Natural killer cell (primary cell): Measurements from ENCODE around the gene NFATC3. TPM values are rescaled to one million over a fixed set of nuclear protein-coding genes. Genes with fewer than 3 reads are reported as not detected.

Experiments
- ATAC-seq, 3 donors: fragments of 150-1000 bp in 2 of 3; fragments of 200-7000 bp in 1 of 3; cut with Tn5 transposase; 1 replicate in 1 of 3; 2 replicates in 2 of 3; pipeline ENCODE4 v1.10.0; 2021; ENCODE audit warnings: mild to moderate bottlenecking in 2 of 3, moderate library complexity in 2 of 3
- DNase-seq, 2 donors: peaks; one replicate each; pipeline versions ENCODE4 v3.0.0 to v3.0.0-alpha.2; 2013 to 2021; ENCODE audit warnings: mixed read lengths in 1 of 2
- H3K27ac ChIP-seq: one replicate; pipeline ENCODE4 v1.5.1; 2013; ENCODE audit warnings: mild to moderate bottlenecking, low read length
- H3K27me3 ChIP-seq: one replicate; pipeline ENCODE4 v1.6.1; 2013; ENCODE audit warnings: low read length; ENCODE audit not compliant: control insufficient read depth, insufficient read depth
- H3K36me3 ChIP-seq: one replicate; pipeline ENCODE4 v1.6.1; 2013; ENCODE audit warnings: low read length; ENCODE audit not compliant: control insufficient read depth, insufficient read depth
- H3K4me1 ChIP-seq: one replicate; pipeline ENCODE4 v1.6.1; 2013; ENCODE audit warnings: low read length; ENCODE audit not compliant: control insufficient read depth, insufficient read depth
- H3K4me3 ChIP-seq: one replicate; pipeline ENCODE4 v1.5.1; 2013; ENCODE audit warnings: low read length
- H3K9me3 ChIP-seq: one replicate; pipeline ENCODE4 v1.6.1; 2013; ENCODE audit warnings: low read length; ENCODE audit not compliant: control insufficient read depth, insufficient read depth
- H3K27ac Mint-ChIP-seq, 2 donors: one replicate each; pipeline ENCODE4 v1.8.0; 2022; ENCODE audit warnings: mild to moderate bottlenecking in 2 of 2, mixed read lengths in 2 of 2, moderate library complexity in 1 of 2
- H3K27me3 Mint-ChIP-seq, 2 donors: one replicate each; pipeline ENCODE4 v1.8.0; 2022; ENCODE audit warnings: low read depth in 2 of 2, mixed read lengths in 2 of 2
- H3K36me3 Mint-ChIP-seq: one replicate; pipeline ENCODE4 v1.8.0; 2022; ENCODE audit warnings: mixed read lengths
- H3K4me1 Mint-ChIP-seq, 2 donors: one replicate each; pipeline ENCODE4 v1.8.0; 2022; ENCODE audit warnings: mixed read lengths in 2 of 2
- H3K4me3 Mint-ChIP-seq: one replicate; pipeline ENCODE4 v1.8.0; 2022; ENCODE audit warnings: mild to moderate bottlenecking, moderate library complexity, mixed read lengths
- H3K9me3 Mint-ChIP-seq, 2 donors: one replicate each; pipeline ENCODE4 v1.8.0; 2022; ENCODE audit warnings: mixed read lengths in 2 of 2
- CTCF ChIP-seq: fragments of 200-600 bp; IDR thresholded peaks from one replicate; pipeline ENCODE4 v1.8.0; 2022; ENCODE audit warnings: antibody characterized with exemption
- WGBS: methylation state at CpG from one replicate; pipeline ENCODE4 v1.1.7; 2013; ENCODE audit warnings: missing lambda C conversion rate; ENCODE audit not compliant: insufficient coverage; 5-methylcytosine and 5-hydroxymethylcytosine counted together
- intact Hi-C: fragments of 100-400 bp; cut with micrococcal nuclease; formaldehyde crosslinking; loops from one replicate; pipeline ENCODE4 v1.14.2; 2022
- total RNA-seq, 4 donors: library from RNA; stranded (reverse); fragments of 120-200 nt in 1 of 4; gene quantifications; one replicate each; pipeline versions ENCODE4 v1.2.3 to v1.2.4, GENCODE V29; 2013 to 2022

The NFATC3 gene
- total RNA-seq, 3 donors from 2014 or later (not counting 1 experiment from before 2014, with no cell fraction given) = 241 to 282 (median 263) TPM

GRCh38 chr16:68255712-68256111 lies 170.5 kb downstream of the NFATC3 start:
- H3K27me3 ChIP-seq = no peaks in the 10 kb centered on the region
- intact Hi-C loops = no loop called here
- no peak overlapping the region for H3K27ac Mint-ChIP-seq
- H3K9me3 Mint-ChIP-seq = no peaks in the 10 kb centered on the region
- H3K4me1 ChIP-seq = peaks cover 9% of the 10 kb centered on the region
- no peak for DNase-seq
- H3K27ac ChIP-seq = no peak overlapping the region
- no peaks in the 10 kb centered on the region for H3K36me3 Mint-ChIP-seq
- H3K27me3 Mint-ChIP-seq = no peaks in the 10 kb centered on the region
- WGBS = 93% methylated on average over 18 of the region's 18 CpGs
- H3K36me3 ChIP-seq = peaks cover 17% of the 10 kb centered on the region
- H3K9me3 ChIP-seq = no peaks in the 10 kb centered on the region
- H3K4me3 ChIP-seq = no peak overlapping the region
- H3K4me1 Mint-ChIP-seq = no peaks in the 10 kb centered on the region
- no peak for ATAC-seq
- TF ChIP-seq CTCF = no peak
- H3K4me3 Mint-ChIP-seq = no peak overlapping the region

DNA sequence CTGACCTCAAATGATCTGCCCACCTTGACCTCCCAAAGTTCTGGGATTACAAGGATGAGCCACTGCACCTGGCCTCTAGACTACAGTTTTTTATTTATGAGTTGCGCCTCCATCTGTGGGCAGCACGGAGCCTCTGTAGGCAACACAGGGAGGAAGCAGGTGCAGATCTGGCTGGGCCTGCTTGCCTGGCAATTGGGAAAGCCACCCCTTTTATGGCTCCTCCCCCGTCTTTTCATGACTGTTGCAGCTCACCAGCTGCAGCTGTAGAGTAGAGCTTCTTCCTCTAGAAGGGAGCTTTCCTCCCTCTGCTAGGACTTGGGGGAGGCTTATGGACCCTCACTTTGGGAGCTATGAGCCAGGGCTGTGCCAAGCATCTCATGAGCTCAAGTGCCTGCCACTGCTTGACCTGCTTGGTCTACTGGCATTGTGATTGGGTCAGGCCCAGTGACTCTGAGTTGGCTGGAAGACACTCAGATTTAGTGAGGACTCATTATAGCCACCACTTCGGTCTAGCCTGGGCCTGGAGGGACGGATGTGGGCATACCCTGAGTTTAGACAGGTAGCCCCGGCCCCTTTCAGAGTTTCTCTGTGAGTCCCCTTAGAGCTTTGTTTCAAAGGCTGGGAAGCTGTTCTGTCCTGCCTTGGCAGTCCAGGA lies 172.2 kb downstream of the NFATC3 start:
- Mint-ChIP-seq H3K4me1 (peaks cover 0 to 8% of the 10 kb centered on the region in 2 donors), H3K9me3 (no peaks in the 10 kb centered on the region), H3K27me3 (no peaks in the 10 kb centered on the region), H3K36me3 (no peaks in the 10 kb centered on the region), H3K4me3 (no peak overlapping the region), H3K27ac (no peak overlapping the region)
- DNase-seq = peak in 1 of 2 donors; percentile 46
- Histone ChIP-seq H3K27me3 (no peaks in the 10 kb centered on the region), H3K9me3 (no peaks in the 10 kb centered on the region), H3K36me3 (peaks cover 15% of the 10 kb centered on the region), H3K4me1 (peaks cover 18% of the 10 kb centered on the region), H3K27ac (peak overlapping the region; percentile 18), H3K4me3 (no peak overlapping the region)
- intact Hi-C loops = no loop called here
- 56% methylated on average over 6 of the region's 6 CpGs for WGBS
- TF ChIP-seq CTCF = no peak
- no peak for ATAC-seq

DNA sequence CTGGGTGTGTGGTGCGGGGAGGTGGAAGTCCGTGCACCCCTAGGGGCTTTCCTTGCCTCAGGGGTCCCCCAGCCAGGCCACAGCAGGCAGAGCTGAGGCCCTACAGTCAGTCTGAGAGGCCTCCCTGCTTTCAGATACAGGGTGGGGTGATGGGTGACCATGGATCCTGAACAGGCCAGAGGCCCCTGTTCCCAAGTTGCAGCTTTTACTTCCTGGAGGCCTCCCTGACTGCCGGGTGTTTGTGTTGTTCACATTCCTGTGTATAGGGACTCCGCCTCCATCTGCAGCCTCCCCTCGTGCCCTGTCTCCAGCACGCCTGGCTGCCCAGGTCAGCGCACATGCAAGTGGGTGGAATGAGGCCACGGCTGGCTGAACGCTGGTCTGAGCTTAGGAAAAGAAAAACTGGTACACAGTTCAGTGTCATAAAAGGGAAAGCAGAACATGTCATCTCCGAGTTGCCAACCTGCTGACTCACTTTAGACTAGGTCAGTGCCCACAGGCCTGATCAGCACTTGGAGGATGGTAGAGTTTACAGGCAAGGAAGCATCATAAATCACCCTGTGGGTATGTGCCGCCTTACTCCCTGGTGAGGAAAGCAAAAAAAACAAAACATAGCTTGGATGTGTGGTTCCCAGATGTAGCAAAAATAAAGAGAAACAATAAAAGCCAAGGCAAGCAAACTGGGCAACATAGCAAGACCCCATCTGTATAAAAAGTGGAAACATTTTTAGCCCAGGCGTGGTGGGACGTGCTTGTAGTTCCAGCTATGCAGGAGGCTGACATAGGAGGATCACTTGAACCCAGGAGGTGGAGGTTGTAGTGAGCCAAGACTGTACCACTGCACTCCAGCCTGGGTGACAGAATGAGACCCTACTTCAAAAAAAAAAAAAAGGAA lies 173.0 kb downstream of the NFATC3 start:
- Histone ChIP-seq H3K9me3 (no peaks in the 10 kb centered on the region), H3K27ac (peak overlapping the region; percentile 18), H3K27me3 (no peaks in the 10 kb centered on the region), H3K36me3 (peaks cover 15% of the 10 kb centered on the region), H3K4me3 (no peak overlapping the region), H3K4me1 (peaks cover 20% of the 10 kb centered on the region)
- intact Hi-C loops = no loop called here
- Mint-ChIP-seq H3K27ac (no peak overlapping the region), H3K4me3 (no peak overlapping the region), H3K9me3 (no peaks in the 10 kb centered on the region), H3K36me3 (no peaks in the 10 kb centered on the region), H3K4me1 (peaks cover 3 to 11% of the 10 kb centered on the region in 2 donors), H3K27me3 (no peaks in the 10 kb centered on the region)
- WGBS = 52% methylated on average over 13 of the region's 13 CpGs
- no peak for DNase-seq
- no peak for ATAC-seq
- no peak for TF ChIP-seq CTCF
